Spleen (tissue), 11 donors: ENCODE data around the gene SLIT3. TPM values are rescaled to one million over a fixed set of nuclear protein-coding genes. Genes with fewer than 3 reads are reported as not detected.

Source experiments
- DNase-seq: peaks from one replicate; pipeline ENCODE4 v3.0.0-alpha.2; 2020
- H3K27ac ChIP-seq, 8 donors: fragments of 200-600 bp; sonication (generic) in 7 of 8; 1 replicate in 4 of 8; 2 replicates in 4 of 8; pipeline versions ENCODE4 v1.5.0 to v1.8.0; 2016 to 2021; ENCODE audit warnings: inconsistent platforms in 4 of 8, mild to moderate bottlenecking in 4 of 8, moderate library complexity in 1 of 8
- H3K27me3 ChIP-seq, 7 donors: fragments of 200-600 bp; sonication (generic) in 6 of 7; replicated peaks in 1 of 7; 1 replicate in 4 of 7; 2 replicates in 3 of 7; pipeline versions ENCODE4 v1.5.0 to v1.8.0; 2016 to 2021; ENCODE audit warnings: inconsistent platforms in 3 of 7, mild to moderate bottlenecking in 1 of 7
- H3K36me3 ChIP-seq, 6 donors: fragments of 200-600 bp; sonication (generic) in 5 of 6; 1 replicate in 4 of 6; 2 replicates in 2 of 6; pipeline versions ENCODE4 v1.5.0 to v1.8.0; 2016 to 2021; ENCODE audit warnings: inconsistent platforms in 2 of 6
- H3K4me1 ChIP-seq, 6 donors: fragments of 200-600 bp; sonication (generic) in 5 of 6; 1 replicate in 3 of 6; 2 replicates in 3 of 6; pipeline versions ENCODE4 v1.5.0 to v1.8.0; 2016 to 2021; ENCODE audit warnings: inconsistent platforms in 3 of 6
- H3K4me3 ChIP-seq, 8 donors: fragments of 200-600 bp; sonication (generic) in 7 of 8; 1 replicate in 4 of 8; 2 replicates in 4 of 8; pipeline versions ENCODE4 v1.5.0 to v1.8.0; 2016 to 2021; ENCODE audit warnings: inconsistent platforms in 4 of 8, mild to moderate bottlenecking in 4 of 8, moderate library complexity in 2 of 8
- H3K9me3 ChIP-seq, 8 donors: fragments of 200-600 bp; sonication (generic) in 7 of 8; 1 replicate in 4 of 8; 2 replicates in 4 of 8; pipeline versions ENCODE4 v1.5.0 to v1.8.0; 2016 to 2021; ENCODE audit warnings: inconsistent platforms in 4 of 8
- POLR2A ChIP-seq, 3 donors: fragments of 450-650 bp; IDR thresholded peaks; one replicate each; pipeline ENCODE4 v1.5.1; 2017; ENCODE audit warnings: antibody characterized with exemption in 3 of 3, mild to moderate bottlenecking in 1 of 3
- POLR2AphosphoS5 ChIP-seq, 3 donors: sonication (generic); formaldehyde crosslinking; IDR thresholded peaks; one replicate each; pipeline ENCODE4 v1.5.1; 2017; ENCODE audit warnings: antibody characterized with exemption in 3 of 3
- WGBS, 5 donors: extraction: QIAGEN DNeasy Blood & Tissue Kit in 3 of 5; methylation state at CpG; one replicate each; pipeline versions ENCODE4 v1.1.5 to v1.1.7; 2013 to 2018; 5-methylcytosine and 5-hydroxymethylcytosine counted together
- intact Hi-C: fragments of 100-400 bp; cut with DNase I; formaldehyde crosslinking; loops from one replicate; pipeline ENCODE4 v1.15.0; 2023; ENCODE audit warnings: low total_unique reads
- polyA plus RNA-seq, 3 donors: library from polyadenylated mRNA; stranded (reverse); fragments of 200-250 nt; gene quantifications; one replicate each; pipeline ENCODE4 v1.2.1, GENCODE V29; 2013
- total RNA-seq, 7 donors: library from RNA; depleted of rRNA in 3 of 7; stranded (reverse); fragments of >200 nt in 3 of 7; fragmentation: NEBNext Ultra II Directional in 4 of 7; extraction: Animal tissue kit (Norgen Biotek cat#: 25700) in 4 of 7; gene quantifications; one replicate each; pipeline versions ENCODE4 v1.1.0 to v1.2.1, GENCODE V29; 2016 to 2021
- TF ChIP-seq, protein P1 (sequence below), 11 experiments: fragments of 200-600 bp in 7 of 11; fragments of 450-650 bp in 4 of 11; sonication (generic) in 4 of 11; IDR thresholded peaks in 8 of 11; conservative IDR thresholded peaks in 3 of 11; 1 replicate in 7 of 11; 2 replicates in 4 of 11; pipeline versions ENCODE4 v1.4.0 to v1.8.0; 2016 to 2021; ENCODE audit warnings: antibody characterized with exemption in 11 of 11, inconsistent platforms in 4 of 11, mild to moderate bottlenecking in 1 of 11
- donor health status: healthy with polysubstance abuse.
- donor health status: DM: no; HTN: no; CAD: no; lungs with moderate emphysema.
- donor health status: DM: no; HTN: no; CAD: no.
- donor health status: Bipolar disorder and iron deficiency.
- donor health status: healthy.
- donor health status: DM: no; HTN: no; CAD: no.
- donor health status: DM: yes; HTN: yes; CAD: no.

Gene SLIT3
- total and polyA plus RNA-seq, 10 donors = 0.33 to 54.0 (median 13.2) TPM

- intact Hi-C loops = no loop called here
- TF ChIP-seq POLR2AphosphoS5 (IDR thresholded peaks at IDR 0.05) (no peak), POLR2A (IDR thresholded peaks at IDR 0.05) (no peak)
- TF ChIP-seq, protein P1, sequence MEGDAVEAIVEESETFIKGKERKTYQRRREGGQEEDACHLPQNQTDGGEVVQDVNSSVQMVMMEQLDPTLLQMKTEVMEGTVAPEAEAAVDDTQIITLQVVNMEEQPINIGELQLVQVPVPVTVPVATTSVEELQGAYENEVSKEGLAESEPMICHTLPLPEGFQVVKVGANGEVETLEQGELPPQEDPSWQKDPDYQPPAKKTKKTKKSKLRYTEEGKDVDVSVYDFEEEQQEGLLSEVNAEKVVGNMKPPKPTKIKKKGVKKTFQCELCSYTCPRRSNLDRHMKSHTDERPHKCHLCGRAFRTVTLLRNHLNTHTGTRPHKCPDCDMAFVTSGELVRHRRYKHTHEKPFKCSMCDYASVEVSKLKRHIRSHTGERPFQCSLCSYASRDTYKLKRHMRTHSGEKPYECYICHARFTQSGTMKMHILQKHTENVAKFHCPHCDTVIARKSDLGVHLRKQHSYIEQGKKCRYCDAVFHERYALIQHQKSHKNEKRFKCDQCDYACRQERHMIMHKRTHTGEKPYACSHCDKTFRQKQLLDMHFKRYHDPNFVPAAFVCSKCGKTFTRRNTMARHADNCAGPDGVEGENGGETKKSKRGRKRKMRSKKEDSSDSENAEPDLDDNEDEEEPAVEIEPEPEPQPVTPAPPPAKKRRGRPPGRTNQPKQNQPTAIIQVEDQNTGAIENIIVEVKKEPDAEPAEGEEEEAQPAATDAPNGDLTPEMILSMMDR (IDR thresholded peaks at IDR 0.05 in 8 of 11, conservative IDR thresholded peaks at IDR 0.05 in 3 of 11) = no peak
- Histone ChIP-seq H3K27ac (no peak overlapping the region), H3K4me1 (no peaks in the 10 kb centered on the region), H3K36me3 (no peaks in the 10 kb centered on the region), H3K4me3 (no peak overlapping the region), H3K9me3 (no peaks in the 10 kb centered on the region), H3K27me3 (peaks cover 0 to 10% (median 0%) of the 10 kb centered on the region in 7 donors)
- WGBS, 5 donors = 71 to 84% (median 80%) methylated on average over 4 of the region's 4 CpGs
- DNase-seq = no peak
Measured at GRCh38 chr5:168893283-168893682, 407.7 kb downstream of the SLIT3 start.

DNA sequence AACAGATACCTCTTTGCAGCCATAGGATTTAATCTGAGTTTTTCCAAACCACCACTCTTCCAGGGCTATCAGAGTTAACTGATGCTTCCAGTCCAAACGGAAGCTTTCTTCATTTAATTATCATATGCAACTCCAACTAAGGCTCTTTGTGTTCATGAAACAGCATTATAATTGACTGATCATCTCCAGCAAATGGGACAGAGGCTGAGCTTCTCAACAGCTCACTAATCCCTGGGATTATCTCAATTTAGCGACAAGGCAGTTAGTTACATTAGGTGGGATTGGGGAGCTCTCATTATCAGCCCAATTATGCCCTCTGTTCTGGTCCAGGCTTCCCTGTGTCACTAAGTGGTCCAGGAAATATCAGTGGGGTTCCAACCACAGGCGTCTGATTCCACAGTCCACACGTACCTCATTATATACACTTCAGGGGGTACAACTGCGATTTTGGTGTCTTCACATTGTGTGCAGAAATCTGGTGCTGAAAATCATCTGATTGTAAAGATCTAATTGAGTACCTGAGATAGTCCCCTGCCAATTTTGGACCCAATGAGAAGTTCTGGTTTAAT is 408.2 kb downstream of the SLIT3 start:
- Histone ChIP-seq H3K27me3 (peaks cover 0 to 10% (median 0%) of the 10 kb centered on the region in 7 donors), H3K9me3 (no peaks in the 10 kb centered on the region), H3K36me3 (no peaks in the 10 kb centered on the region), H3K4me1 (no peaks in the 10 kb centered on the region), H3K27ac (no peak overlapping the region), H3K4me3 (no peak overlapping the region)
- intact Hi-C loops = no loop called here
- no peak for DNase-seq
- 74 to 85% (median 79%) methylated on average over 5 of the region's 5 CpGs for WGBS, 5 donors
- TF ChIP-seq POLR2AphosphoS5 (IDR thresholded peaks at IDR 0.05) (no peak), POLR2A (IDR thresholded peaks at IDR 0.05) (no peak)
- TF ChIP-seq, protein P1 (IDR thresholded peaks at IDR 0.05 in 8 of 11, conservative IDR thresholded peaks at IDR 0.05 in 3 of 11) = no peak

GRCh38 chr5:168890816-168891812 is 409.8 kb downstream of the SLIT3 start:
- intact Hi-C loops = no loop called here
- H3K36me3 ChIP-seq = no peaks in the 10 kb centered on the region
- H3K27ac ChIP-seq = no peak overlapping the region
- TF ChIP-seq, protein P1 (IDR thresholded peaks at IDR 0.05 in 8 of 11, conservative IDR thresholded peaks at IDR 0.05 in 3 of 11) = no peak
- no peak for TF ChIP-seq POLR2AphosphoS5 (IDR thresholded peaks at IDR 0.05)
- TF ChIP-seq POLR2A (IDR thresholded peaks at IDR 0.05) = no peak
- peaks cover 0 to 18% (median 0%) of the 10 kb centered on the region in 7 donors for H3K27me3 ChIP-seq
- no peaks in the 10 kb centered on the region for H3K9me3 ChIP-seq
- no peak overlapping the region for H3K4me3 ChIP-seq
- H3K4me1 ChIP-seq = no peaks in the 10 kb centered on the region
- DNase-seq = no peak
- WGBS, 5 donors = 76 to 87% (median 80%) methylated on average over 6 of the region's 6 CpGs

DNA sequence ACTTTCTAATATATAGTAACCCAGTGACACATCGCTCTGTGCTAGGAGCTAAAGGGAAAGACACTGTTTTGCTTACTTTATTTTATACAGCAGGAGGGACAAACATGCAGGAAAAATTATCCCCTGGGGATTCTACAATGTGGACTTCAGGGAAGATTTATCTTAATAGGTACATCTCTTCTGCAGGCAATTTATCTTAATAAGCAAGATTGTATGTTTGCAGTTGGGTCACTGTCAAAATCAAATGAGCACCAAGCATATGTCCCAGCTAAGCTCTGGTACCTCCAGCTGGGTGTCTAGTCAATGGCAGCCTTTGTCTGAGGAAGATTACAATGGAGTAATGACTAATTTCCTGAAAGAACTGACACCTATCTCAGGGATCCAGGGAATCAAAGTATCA is 411.9 kb downstream of the SLIT3 start:
- Histone ChIP-seq H3K27me3 (peaks cover 0 to 12% (median 0%) of the 10 kb centered on the region in 7 donors), H3K4me3 (no peak overlapping the region), H3K27ac (no peak overlapping the region), H3K9me3 (no peaks in the 10 kb centered on the region), H3K4me1 (no peaks in the 10 kb centered on the region), H3K36me3 (no peaks in the 10 kb centered on the region)
- WGBS, 5 donors = 93 to 100% (median 96%) methylated on average over 1 of the region's 1 CpG
- intact Hi-C loops = no loop called here
- TF ChIP-seq POLR2AphosphoS5 (IDR thresholded peaks at IDR 0.05) (no peak), POLR2A (IDR thresholded peaks at IDR 0.05) (no peak)
- TF ChIP-seq, protein P1 (IDR thresholded peaks at IDR 0.05 in 8 of 11, conservative IDR thresholded peaks at IDR 0.05 in 3 of 11) = no peak
- no peak for DNase-seq
